ENCODE data around the gene USF2.

GRCh38 chr19:35284153-35285094, 15.7 kb downstream of the USF2 start:
- TF ChIP-seq, protein P1, sequence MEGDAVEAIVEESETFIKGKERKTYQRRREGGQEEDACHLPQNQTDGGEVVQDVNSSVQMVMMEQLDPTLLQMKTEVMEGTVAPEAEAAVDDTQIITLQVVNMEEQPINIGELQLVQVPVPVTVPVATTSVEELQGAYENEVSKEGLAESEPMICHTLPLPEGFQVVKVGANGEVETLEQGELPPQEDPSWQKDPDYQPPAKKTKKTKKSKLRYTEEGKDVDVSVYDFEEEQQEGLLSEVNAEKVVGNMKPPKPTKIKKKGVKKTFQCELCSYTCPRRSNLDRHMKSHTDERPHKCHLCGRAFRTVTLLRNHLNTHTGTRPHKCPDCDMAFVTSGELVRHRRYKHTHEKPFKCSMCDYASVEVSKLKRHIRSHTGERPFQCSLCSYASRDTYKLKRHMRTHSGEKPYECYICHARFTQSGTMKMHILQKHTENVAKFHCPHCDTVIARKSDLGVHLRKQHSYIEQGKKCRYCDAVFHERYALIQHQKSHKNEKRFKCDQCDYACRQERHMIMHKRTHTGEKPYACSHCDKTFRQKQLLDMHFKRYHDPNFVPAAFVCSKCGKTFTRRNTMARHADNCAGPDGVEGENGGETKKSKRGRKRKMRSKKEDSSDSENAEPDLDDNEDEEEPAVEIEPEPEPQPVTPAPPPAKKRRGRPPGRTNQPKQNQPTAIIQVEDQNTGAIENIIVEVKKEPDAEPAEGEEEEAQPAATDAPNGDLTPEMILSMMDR (IDR thresholded peaks at IDR 0.05), result no peak
- no peak for TF ChIP-seq POLR2A (IDR thresholded peaks at IDR 0.05)
